ENCODE results near the gene NR1D1.

Gene NR1D1

DNA sequence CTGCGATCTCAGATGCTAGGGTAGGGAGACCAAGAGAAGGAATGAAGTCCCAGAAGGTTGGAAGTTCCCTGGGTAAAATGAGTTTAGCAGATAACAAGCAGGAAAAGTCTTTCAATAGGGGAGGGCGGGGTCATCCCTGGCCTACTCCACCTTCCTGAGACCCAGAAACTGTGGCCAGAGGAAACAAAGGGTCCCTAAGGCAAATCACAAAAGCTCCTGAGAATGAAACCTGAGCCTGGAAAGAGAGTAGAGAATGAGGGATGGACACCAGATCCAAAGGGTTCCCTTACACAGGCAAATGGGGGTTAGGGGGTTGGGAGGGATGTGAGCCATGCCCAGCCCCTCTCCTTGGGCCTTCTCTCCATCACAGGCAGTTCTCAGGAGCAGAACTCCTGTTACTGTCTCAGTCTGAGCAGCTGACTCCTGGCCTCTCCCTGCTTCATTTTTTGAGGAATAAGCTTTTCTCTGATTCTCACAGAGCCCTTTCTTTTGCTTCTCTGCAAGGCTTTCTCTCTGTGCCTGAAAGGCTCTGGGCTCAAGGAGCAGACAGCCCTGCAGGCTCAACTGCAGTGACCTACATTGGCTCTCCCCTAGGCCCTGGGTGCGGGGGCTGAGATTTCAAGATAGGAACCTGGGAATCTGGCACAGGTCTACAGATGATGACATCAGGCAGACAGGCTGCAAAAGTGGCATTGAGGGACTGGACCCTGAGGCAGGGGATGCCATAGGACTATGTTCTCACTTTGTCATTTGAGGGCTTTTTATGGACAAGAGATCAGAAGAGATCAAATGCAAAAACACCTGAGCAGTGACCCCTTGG lies 9.8 kb upstream of the NR1D1 start:
- H3K4me1 ChIP-seq (ENCODE audit: control insufficient read depth, low read length), result peaks cover 64% of the 10 kb centered on the region
- H3K4me2 ChIP-seq (ENCODE audit: low read length), result no peak overlapping the region
- no peaks in the 10 kb centered on the region for H3K36me3 ChIP-seq (ENCODE audit: control insufficient read depth, low read length)

GRCh38 chr17:40108970-40109824 lies 8.8 kb upstream of the NR1D1 start:
- Histone ChIP-seq H3K9me3 (ENCODE audit: control insufficient read depth, insufficient read depth, low read length) (no peaks in the 10 kb centered on the region), H4K20me1 (ENCODE audit: control insufficient read depth, insufficient read depth, low read depth, low read length) (no peaks in the 10 kb centered on the region), H3F3A (ENCODE audit: control insufficient read depth, insufficient read depth) (peaks cover 4% of the 10 kb centered on the region; the same call in 1 of the 2 replicates), H3K27me3 (ENCODE audit: control insufficient read depth, low read length) (peaks cover 38% of the 10 kb centered on the region), H3K4me1 (ENCODE audit: control insufficient read depth, low read length) (peaks cover 54% of the 10 kb centered on the region), H3K9me2 (replicated peaks; ENCODE audit: control insufficient read depth, low read length) (no peaks in the 10 kb centered on the region), H3K79me2 (ENCODE audit: control insufficient read depth, low read length) (no peaks in the 10 kb centered on the region), H3K4me2 (ENCODE audit: low read length) (no peak overlapping the region), H3K27ac (ENCODE audit: low read depth, low read length) (no peak overlapping the region), H3K36me3 (ENCODE audit: control insufficient read depth, low read length) (no peaks in the 10 kb centered on the region), H3K4me3 (ENCODE audit: low read length) (no peak overlapping the region)
- TF ChIP-seq EZH2phosphoT487 (IDR thresholded peaks at IDR 0.05; ENCODE audit: borderline replicate concordance, low read length), result no peak
- TF ChIP-seq, protein P1, sequence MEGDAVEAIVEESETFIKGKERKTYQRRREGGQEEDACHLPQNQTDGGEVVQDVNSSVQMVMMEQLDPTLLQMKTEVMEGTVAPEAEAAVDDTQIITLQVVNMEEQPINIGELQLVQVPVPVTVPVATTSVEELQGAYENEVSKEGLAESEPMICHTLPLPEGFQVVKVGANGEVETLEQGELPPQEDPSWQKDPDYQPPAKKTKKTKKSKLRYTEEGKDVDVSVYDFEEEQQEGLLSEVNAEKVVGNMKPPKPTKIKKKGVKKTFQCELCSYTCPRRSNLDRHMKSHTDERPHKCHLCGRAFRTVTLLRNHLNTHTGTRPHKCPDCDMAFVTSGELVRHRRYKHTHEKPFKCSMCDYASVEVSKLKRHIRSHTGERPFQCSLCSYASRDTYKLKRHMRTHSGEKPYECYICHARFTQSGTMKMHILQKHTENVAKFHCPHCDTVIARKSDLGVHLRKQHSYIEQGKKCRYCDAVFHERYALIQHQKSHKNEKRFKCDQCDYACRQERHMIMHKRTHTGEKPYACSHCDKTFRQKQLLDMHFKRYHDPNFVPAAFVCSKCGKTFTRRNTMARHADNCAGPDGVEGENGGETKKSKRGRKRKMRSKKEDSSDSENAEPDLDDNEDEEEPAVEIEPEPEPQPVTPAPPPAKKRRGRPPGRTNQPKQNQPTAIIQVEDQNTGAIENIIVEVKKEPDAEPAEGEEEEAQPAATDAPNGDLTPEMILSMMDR (IDR thresholded peaks at IDR 0.05; ENCODE audit: low read depth, low read length, poor library complexity, severe bottlenecking), result no peak

More for the DNA sequence above, 9.8 kb upstream of the NR1D1 start:
- Histone ChIP-seq H3K79me2 (ENCODE audit: control insufficient read depth, low read length) (no peaks in the 10 kb centered on the region), H3K9me2 (replicated peaks; ENCODE audit: control insufficient read depth, low read length) (no peaks in the 10 kb centered on the region), H3K27me3 (ENCODE audit: control insufficient read depth, low read length) (peaks cover 27% of the 10 kb centered on the region), H4K20me1 (ENCODE audit: control insufficient read depth, insufficient read depth, low read depth, low read length) (no peaks in the 10 kb centered on the region), H3K9me3 (ENCODE audit: control insufficient read depth, insufficient read depth, low read length) (no peaks in the 10 kb centered on the region), H3K27ac (ENCODE audit: low read depth, low read length) (no peak overlapping the region), H3F3A (ENCODE audit: control insufficient read depth, insufficient read depth) (peaks cover 10% of the 10 kb centered on the region), H3K4me3 (ENCODE audit: low read length) (no peak overlapping the region)
- TF ChIP-seq, protein P1 (IDR thresholded peaks at IDR 0.05; ENCODE audit: low read depth, low read length, poor library complexity, severe bottlenecking), result no peak
- TF ChIP-seq EZH2phosphoT487 (IDR thresholded peaks at IDR 0.05; ENCODE audit: borderline replicate concordance, low read length), result no peak

- Histone ChIP-seq H3F3A (ENCODE audit: control insufficient read depth, insufficient read depth) (peaks cover 4% of the 10 kb centered on the region; the same call in 1 of the 2 replicates), H3K79me2 (ENCODE audit: control insufficient read depth, low read length) (no peaks in the 10 kb centered on the region), H3K27ac (ENCODE audit: low read depth, low read length) (no peak overlapping the region), H3K36me3 (ENCODE audit: control insufficient read depth, low read length) (no peaks in the 10 kb centered on the region), H3K9me3 (ENCODE audit: control insufficient read depth, insufficient read depth, low read length) (no peaks in the 10 kb centered on the region), H4K20me1 (ENCODE audit: control insufficient read depth, insufficient read depth, low read depth, low read length) (no peaks in the 10 kb centered on the region), H3K4me1 (ENCODE audit: control insufficient read depth, low read length) (peaks cover 40% of the 10 kb centered on the region), H3K4me3 (ENCODE audit: low read length) (peak overlapping the region; percentile 15), H3K27me3 (ENCODE audit: control insufficient read depth, low read length) (peaks cover 49% of the 10 kb centered on the region), H3K4me2 (ENCODE audit: low read length) (peak overlapping the region; percentile 52), H3K9me2 (replicated peaks; ENCODE audit: control insufficient read depth, low read length) (no peaks in the 10 kb centered on the region)
- TF ChIP-seq, protein P1 (IDR thresholded peaks at IDR 0.05; ENCODE audit: low read depth, low read length, poor library complexity, severe bottlenecking), result no peak
- TF ChIP-seq EZH2phosphoT487 (IDR thresholded peaks at IDR 0.05; ENCODE audit: borderline replicate concordance, low read length), result no peak
Observed at GRCh38 chr17:40107522-40108174, 7.3 kb upstream of the NR1D1 start.

Data from DOHH2 (cell line).